VCaP (cell line): ENCODE measurements around the gene HRH4.

Experiments
- H3K27ac ChIP-seq: fragments of 450-650 bp; 2 replicates; pipeline ENCODE4 v1.5.1; 2017
- TF ChIP-seq, protein P1 (sequence below): fragments of 450-650 bp; conservative IDR thresholded peaks from 2 replicates; pipeline ENCODE4 v1.5.1; 2017; ENCODE audit warnings: mild to moderate bottlenecking, moderate library complexity

HRH4 gene

DNA sequence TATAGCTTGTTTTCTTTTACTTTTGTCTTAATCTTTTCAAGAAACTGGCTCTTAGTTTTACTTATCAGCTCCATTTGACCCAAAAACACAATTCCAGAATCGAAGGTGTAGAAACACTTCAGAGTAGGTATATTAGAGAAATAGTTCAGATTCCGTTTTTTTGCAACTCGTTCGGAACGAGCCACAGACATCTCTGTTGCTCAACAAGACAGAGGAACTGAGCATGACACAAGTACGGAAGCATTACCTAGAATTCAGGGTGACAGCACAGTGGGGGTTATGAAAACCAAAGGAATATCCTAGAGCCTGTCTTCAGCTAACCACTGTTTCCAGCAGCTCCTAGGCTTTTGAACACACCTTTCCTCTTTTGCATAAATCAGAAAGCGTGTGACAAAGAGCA, 5.0 kb downstream of the HRH4 start:
- H3K27ac ChIP-seq: no peak overlapping the region
- TF ChIP-seq, protein P1, sequence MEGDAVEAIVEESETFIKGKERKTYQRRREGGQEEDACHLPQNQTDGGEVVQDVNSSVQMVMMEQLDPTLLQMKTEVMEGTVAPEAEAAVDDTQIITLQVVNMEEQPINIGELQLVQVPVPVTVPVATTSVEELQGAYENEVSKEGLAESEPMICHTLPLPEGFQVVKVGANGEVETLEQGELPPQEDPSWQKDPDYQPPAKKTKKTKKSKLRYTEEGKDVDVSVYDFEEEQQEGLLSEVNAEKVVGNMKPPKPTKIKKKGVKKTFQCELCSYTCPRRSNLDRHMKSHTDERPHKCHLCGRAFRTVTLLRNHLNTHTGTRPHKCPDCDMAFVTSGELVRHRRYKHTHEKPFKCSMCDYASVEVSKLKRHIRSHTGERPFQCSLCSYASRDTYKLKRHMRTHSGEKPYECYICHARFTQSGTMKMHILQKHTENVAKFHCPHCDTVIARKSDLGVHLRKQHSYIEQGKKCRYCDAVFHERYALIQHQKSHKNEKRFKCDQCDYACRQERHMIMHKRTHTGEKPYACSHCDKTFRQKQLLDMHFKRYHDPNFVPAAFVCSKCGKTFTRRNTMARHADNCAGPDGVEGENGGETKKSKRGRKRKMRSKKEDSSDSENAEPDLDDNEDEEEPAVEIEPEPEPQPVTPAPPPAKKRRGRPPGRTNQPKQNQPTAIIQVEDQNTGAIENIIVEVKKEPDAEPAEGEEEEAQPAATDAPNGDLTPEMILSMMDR: no peak

DNA sequence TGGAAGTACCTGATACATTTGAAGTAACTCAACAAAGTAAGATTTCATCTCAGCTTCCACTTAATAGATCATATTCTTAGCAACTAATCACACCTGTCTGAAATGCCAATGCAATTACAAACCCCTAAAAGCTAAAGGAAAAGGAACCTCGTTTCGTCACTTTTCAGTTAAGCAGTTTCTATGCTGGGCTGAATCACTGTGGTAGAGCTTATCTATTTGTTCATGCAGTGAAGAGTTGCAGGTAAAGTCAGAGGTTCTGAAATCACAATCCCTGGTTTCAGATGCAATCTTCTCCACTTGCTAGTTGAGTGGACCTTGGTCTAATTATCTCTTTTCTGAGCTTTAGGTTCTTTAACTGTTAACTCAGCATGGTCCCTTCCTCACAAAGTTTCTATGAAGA, 6.3 kb downstream of the HRH4 start:
- TF ChIP-seq, protein P1: no peak
- H3K27ac ChIP-seq: no peak overlapping the region

DNA sequence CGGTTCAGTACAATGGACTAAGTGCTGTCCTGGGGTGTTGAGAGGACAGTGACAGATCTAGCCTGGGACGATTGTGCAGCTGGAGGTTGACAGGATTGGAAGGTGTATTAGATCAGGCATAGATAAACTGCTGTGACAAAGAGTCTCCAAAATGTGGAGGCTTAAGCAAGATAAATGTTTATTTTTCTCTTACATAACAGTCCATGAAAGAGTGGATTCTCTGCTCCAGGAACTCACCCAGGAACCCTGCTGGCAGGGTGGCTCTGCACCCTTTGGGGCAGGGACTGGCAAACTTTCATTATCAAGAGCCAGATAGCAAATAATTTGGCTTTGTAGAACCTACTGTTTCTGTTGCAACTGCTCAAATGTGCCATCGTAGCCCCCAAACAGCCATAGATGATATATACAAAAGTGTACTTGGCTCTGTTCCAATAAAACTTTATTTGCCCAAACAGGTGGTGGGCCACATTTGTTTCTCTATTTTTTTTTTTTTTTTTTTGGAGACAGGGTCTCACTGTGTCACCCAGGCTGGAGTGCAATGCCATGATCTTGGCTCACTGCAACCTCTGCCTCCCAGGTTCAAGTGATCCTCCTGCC, 9.7 kb downstream of the HRH4 start:
- no peak overlapping the region for H3K27ac ChIP-seq
- TF ChIP-seq, protein P1: no peak

DNA sequence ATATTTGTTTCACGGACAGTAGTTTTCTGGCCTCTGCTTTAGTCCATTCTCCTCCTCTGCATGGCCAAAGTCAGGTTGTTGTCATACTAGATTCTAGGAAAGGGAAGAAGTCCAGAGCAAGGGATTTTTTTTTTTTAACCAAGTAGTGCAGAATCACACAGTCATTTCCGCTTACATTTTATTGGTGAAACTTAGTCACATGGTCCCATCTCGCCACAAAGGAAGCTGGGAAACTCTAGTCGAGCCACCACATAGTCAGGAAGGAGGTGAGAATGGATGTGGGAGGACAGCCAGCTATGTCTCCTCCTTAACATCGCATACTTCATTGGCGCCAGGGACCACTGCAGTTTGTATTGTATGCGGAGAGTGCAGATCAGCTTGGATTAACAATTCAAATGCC, 10.4 kb downstream of the HRH4 start:
- no peak overlapping the region for H3K27ac ChIP-seq
- TF ChIP-seq, protein P1: no peak

DNA sequence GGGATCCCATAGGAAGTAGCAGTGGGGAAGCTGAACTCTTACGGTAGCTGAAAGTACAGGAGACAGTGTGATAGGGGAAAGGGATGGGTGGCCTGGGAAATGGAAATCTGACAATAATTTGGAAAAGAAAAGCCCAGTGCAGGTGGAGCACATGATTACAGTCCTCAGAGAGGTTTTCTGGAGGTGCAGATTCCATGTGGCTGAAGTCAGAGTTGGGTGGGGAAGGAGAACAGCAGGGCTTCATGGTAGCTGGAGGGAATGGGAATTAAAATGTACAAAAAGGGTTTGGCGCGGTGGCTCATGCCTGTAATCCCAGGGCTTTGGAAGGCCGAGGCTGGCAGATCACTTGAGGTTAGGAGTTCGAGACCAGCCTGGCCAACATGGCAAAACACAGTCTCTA, 12.2 kb downstream of the HRH4 start:
- TF ChIP-seq, protein P1: no peak
- no peak overlapping the region for H3K27ac ChIP-seq

DNA sequence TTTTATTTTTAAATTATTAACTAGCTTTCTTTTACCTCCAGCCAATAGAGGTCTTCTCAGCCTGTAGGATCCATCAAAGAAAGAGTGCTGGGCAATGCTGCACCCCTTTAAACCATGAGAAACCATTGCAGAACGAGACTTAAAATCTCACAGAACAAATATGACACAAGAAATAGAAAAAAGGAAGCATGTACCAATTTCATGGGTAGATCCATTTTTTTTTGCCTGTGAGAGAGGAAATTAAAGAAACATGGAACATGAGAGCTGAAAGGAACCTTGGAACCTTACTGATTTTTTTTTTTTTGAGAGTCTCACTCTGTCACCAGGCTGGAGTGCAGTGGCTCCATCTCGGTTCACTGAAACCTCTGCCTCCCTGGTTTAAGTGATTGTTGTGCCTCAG, 14.0 kb downstream of the HRH4 start:
- TF ChIP-seq, protein P1: no peak
- no peak overlapping the region for H3K27ac ChIP-seq

DNA sequence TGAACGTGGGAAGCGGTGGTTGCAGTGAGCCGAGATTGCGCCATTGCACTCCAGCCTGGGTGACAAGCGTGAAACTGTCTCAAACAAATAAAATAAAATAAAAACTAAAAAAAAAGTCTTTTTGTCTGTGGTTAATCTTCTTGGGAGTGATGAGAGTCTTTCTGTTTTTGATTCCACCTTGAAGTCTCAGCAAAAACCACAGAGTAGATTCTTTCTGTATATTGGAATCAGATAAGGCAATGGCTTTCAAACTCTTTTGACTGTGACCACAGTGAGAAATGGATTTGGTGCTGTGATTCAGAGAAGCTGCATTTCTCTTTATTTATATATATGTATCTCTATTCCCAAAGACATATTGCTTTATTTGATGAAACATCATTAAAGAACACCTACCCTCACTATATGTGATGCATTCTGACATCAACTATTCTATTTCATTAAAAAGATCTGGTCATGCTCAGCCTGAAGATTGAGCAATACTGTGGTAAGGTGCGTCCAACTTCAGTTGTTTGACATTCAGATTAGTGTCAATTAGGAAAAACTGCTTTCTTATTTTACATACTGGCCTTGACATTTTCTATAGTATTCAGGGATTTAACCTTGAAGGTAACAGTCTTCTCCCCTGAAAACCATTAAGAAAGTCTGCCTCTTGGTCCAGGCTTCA, 15.6 kb downstream of the HRH4 start:
- H3K27ac ChIP-seq: no peak overlapping the region
- TF ChIP-seq, protein P1: no peak
